Measurements from ENCODE around the gene CDK7.

GRCh38 chr5:69275563-69275962, 40.9 kb downstream of the CDK7 start:
- TF ChIP-seq POLR2A (IDR thresholded peaks at IDR 0.05) (no peak), CTCF (IDR thresholded peaks at IDR 0.05) (no peak), POLR2AphosphoS5 (IDR thresholded peaks at IDR 0.05) (no peak)
